Suprapubic skin (tissue), 4 donors: ENCODE measurements around the gene GUCA1A. TPM values are rescaled to one million over a fixed set of nuclear protein-coding genes. Genes with fewer than 3 reads are reported as not detected.
A peak's percentile ranks its signal among the peaks of the same experiment; 100 is the strongest.
"Not testable (repeated sequence)": the region's sequence is repeated elsewhere in the genome, so short reads cannot be mapped to it uniquely, and the experiment has no call there.

Source experiments
- DNase-seq, 2 donors: peaks; one replicate each; pipeline ENCODE4 v3.0.0-alpha.2; 2019; ENCODE audit warnings: low spot score in 2 of 2
- H3K27ac ChIP-seq: fragments of 200-600 bp; sonication (generic); one replicate; pipeline ENCODE4 v1.5.1; 2019
- H3K27me3 ChIP-seq: fragments of 200-600 bp; sonication (generic); one replicate; pipeline ENCODE4 v1.5.1; 2019
- H3K36me3 ChIP-seq: fragments of 200-600 bp; sonication (generic); one replicate; pipeline ENCODE4 v1.5.1; 2019
- H3K4me1 ChIP-seq: fragments of 200-600 bp; sonication (generic); one replicate; pipeline ENCODE4 v1.5.1; 2019
- H3K4me3 ChIP-seq: fragments of 200-600 bp; sonication (generic); one replicate; pipeline ENCODE4 v1.5.1; 2019; ENCODE audit warnings: mild to moderate bottlenecking
- H3K9me3 ChIP-seq: fragments of 200-600 bp; sonication (generic); one replicate; pipeline ENCODE4 v1.5.1; 2019
- EP300 ChIP-seq: sonication (generic); formaldehyde crosslinking; IDR thresholded peaks from one replicate; pipeline ENCODE4 v1.6.1; 2017; ENCODE audit warnings: antibody characterized with exemption
- POLR2A ChIP-seq, 2 donors: fragments of 450-650 bp; IDR thresholded peaks; one replicate each; pipeline ENCODE4 v1.6.1; 2017; ENCODE audit warnings: antibody characterized with exemption in 2 of 2, mild to moderate bottlenecking in 2 of 2, moderate library complexity in 2 of 2
- POLR2AphosphoS5 ChIP-seq, 3 donors: sonication (generic); formaldehyde crosslinking; IDR thresholded peaks; one replicate each; pipeline ENCODE4 v1.6.1; 2017; ENCODE audit warnings: antibody characterized with exemption in 3 of 3
- WGBS: methylation state at CpG from one replicate; pipeline ENCODE4 v1.1.5; 2018; 5-methylcytosine and 5-hydroxymethylcytosine counted together
- total RNA-seq, 4 donors: library from RNA; depleted of rRNA; stranded (reverse); fragments of >200 nt; gene quantifications; one replicate each; pipeline ENCODE4 v1.1.0, GENCODE V29; 2016
- TF ChIP-seq, protein P1 (sequence below), 2 donors: fragments of 200-600 bp in 1 of 2; fragments of 450-650 bp in 1 of 2; sonication (generic) in 1 of 2; IDR thresholded peaks; one replicate each; pipeline ENCODE4 v1.5.1; 2016 to 2019; ENCODE audit warnings: antibody characterized with exemption in 2 of 2, mild to moderate bottlenecking in 1 of 2, moderate library complexity in 1 of 2

Gene GUCA1A
- total RNA-seq, 4 donors from 2014 or later = 0.76 TPM; not detected in 3

DNA sequence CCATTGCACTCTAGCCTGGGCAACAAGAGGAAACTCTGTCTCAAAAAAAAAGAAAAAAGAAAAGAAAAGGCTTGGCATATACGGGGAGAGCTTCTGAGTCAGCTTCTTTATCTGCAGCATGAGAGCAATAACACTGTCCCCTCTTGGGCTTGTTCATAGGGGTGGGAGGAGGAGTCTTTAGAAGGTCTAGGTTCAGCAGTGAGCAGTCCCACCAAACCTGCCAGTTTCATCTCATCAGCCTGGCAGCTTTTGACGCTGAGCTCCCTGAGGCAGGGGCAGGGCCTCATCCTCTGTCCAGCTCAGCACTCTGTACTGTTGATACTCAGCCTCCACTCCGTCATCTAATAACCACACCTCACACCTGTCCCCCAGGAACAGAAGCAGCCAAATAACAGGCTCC is 25.1 kb upstream of the GUCA1A start:
- Histone ChIP-seq H3K36me3 (no peaks in the 10 kb centered on the region), H3K4me1 (peaks cover 10% of the 10 kb centered on the region), H3K9me3 (no peaks in the 10 kb centered on the region), H3K27me3 (no peaks in the 10 kb centered on the region), H3K4me3 (no peak overlapping the region), H3K27ac (no peak overlapping the region)
- 37% methylated on average over 3 of the region's 3 CpGs for WGBS
- TF ChIP-seq POLR2A (IDR thresholded peaks at IDR 0.05) (no peak), POLR2AphosphoS5 (IDR thresholded peaks at IDR 0.05) (no peak), EP300 (no peak)
- TF ChIP-seq, protein P1, sequence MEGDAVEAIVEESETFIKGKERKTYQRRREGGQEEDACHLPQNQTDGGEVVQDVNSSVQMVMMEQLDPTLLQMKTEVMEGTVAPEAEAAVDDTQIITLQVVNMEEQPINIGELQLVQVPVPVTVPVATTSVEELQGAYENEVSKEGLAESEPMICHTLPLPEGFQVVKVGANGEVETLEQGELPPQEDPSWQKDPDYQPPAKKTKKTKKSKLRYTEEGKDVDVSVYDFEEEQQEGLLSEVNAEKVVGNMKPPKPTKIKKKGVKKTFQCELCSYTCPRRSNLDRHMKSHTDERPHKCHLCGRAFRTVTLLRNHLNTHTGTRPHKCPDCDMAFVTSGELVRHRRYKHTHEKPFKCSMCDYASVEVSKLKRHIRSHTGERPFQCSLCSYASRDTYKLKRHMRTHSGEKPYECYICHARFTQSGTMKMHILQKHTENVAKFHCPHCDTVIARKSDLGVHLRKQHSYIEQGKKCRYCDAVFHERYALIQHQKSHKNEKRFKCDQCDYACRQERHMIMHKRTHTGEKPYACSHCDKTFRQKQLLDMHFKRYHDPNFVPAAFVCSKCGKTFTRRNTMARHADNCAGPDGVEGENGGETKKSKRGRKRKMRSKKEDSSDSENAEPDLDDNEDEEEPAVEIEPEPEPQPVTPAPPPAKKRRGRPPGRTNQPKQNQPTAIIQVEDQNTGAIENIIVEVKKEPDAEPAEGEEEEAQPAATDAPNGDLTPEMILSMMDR (IDR thresholded peaks at IDR 0.05) = no peak
- DNase-seq = no peak

DNA sequence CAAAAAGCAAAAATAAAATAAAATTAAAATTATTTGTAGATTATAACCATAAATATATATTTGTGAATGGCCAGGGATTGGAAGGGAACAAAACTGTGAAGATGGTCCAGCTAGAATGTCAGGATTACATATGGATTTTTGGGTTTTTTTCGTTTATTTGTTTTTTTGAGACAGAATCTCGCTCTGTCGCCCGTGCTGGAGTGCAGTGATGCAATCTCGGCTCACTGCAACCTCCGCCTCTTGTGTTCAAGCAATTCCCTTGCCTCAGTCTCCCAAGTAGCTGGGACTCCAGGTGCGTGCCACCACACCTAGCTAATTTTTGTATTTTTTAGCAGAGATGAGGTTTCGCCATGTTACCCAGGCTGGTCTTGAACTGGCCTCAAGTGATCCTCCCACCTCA is 22.9 kb upstream of the GUCA1A start:
- Histone ChIP-seq H3K4me3 (no peak overlapping the region), H3K36me3 (no peaks in the 10 kb centered on the region), H3K9me3 (no peaks in the 10 kb centered on the region), H3K4me1 (peaks cover 13% of the 10 kb centered on the region), H3K27ac (no peak overlapping the region), H3K27me3 (no peaks in the 10 kb centered on the region)
- no peak for DNase-seq
- TF ChIP-seq, protein P1 (IDR thresholded peaks at IDR 0.05) = no peak
- no peak for TF ChIP-seq EP300
- TF ChIP-seq POLR2A (IDR thresholded peaks at IDR 0.05) = no peak
- no peak for TF ChIP-seq POLR2AphosphoS5 (IDR thresholded peaks at IDR 0.05)
- 90% methylated on average over 8 of the region's 8 CpGs for WGBS

DNA sequence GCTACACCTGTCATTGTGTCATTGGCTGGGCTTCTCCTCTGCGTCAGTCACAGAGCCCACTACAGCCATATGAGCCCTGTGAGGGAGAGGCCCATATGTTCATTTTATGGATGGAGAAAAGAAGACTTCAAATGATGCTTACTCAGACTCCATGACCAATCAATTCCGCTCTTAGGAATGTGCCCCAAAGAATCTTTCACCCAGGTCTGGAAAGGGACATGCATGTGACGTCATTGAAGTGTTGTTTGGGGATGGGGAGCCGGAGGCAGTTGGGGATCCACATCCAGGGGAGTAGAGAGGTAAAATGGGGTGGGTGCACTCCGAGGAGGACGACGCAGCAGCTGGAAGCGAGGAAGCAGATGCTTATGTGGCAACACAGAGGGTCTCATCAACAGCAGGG is 21.1 kb upstream of the GUCA1A start:
- H3K9me3 ChIP-seq = no peaks in the 10 kb centered on the region
- H3K4me3 ChIP-seq = no peak overlapping the region
- H3K36me3 ChIP-seq = no peaks in the 10 kb centered on the region
- peaks cover 13% of the 10 kb centered on the region for H3K4me1 ChIP-seq
- WGBS = 75% methylated on average over 8 of the region's 8 CpGs
- no peaks in the 10 kb centered on the region for H3K27me3 ChIP-seq
- no peak for TF ChIP-seq POLR2A (IDR thresholded peaks at IDR 0.05)
- no peak for TF ChIP-seq EP300
- TF ChIP-seq, protein P1 (IDR thresholded peaks at IDR 0.05) = no peak
- no peak for TF ChIP-seq POLR2AphosphoS5 (IDR thresholded peaks at IDR 0.05)
- no peak for DNase-seq
- H3K27ac ChIP-seq = no peak overlapping the region

DNA sequence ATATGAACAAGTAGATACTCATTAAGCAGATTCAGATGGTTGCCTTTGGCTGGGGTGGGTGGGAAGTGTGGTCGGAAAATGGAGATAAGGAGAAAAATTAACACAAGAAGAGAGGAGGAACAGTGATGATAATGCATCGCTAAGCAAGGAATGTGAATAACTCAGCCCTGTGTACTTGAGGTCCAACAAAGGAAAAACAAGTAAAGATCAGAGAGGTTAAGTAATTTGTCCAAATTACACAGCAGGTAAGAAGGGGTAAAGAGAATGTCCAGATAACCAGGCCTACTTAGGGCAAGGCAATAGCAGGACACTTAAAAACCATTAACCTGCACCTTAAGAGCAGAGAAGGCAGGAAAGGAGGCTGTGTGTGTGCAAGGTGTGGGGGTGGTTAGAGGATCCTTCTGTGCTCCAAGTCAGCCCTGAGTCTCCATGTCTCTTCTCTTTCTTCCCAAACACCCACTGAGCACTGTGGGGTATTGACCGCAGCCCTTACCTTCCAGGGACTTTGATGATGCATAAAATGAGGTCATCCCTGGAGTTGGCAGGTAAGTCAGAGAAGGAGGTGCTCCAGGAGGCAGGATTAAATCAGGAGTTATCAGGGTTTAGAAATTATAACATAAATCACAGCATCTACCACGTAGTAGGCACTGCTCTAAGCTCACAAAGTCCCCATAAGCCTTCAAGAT is 20.5 kb upstream of the GUCA1A start:
- not testable (repeated sequence) for H3K36me3 ChIP-seq, DNase-seq, H3K4me3 ChIP-seq, H3K27ac ChIP-seq, H3K9me3 ChIP-seq, H3K27me3 ChIP-seq
- WGBS = 77% methylated on average over 3 of the region's 4 CpGs
- peaks cover 16% of the 10 kb centered on the region for H3K4me1 ChIP-seq

DNA sequence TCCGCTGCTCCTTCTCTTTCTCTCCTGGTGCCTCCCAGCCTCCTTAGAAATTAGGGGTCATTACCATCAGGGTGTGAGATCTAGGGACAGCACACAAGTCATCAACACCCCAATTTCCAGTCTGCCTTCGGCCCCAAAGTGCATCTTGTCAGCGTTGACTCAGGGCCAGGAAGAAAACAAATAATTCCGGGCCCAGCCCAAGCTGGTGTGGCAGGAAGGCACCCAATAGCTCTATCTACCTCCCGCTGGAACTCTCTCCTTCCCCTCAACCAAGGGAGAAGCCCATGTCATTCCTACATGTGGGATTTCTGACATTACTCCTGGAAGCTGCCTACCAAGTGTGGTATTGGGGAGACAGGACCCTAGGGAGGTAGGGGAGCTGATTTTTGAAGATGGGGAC is 19.2 kb upstream of the GUCA1A start:
- no peaks in the 10 kb centered on the region for H3K27me3 ChIP-seq
- no peaks in the 10 kb centered on the region for H3K9me3 ChIP-seq
- peaks cover 23% of the 10 kb centered on the region for H3K4me1 ChIP-seq
- no peak overlapping the region for H3K4me3 ChIP-seq
- WGBS = 66% methylated on average over 5 of the region's 5 CpGs
- TF ChIP-seq POLR2A (IDR thresholded peaks at IDR 0.05) = no peak
- TF ChIP-seq EP300 = no peak
- TF ChIP-seq, protein P1 (IDR thresholded peaks at IDR 0.05) = no peak
- no peak for TF ChIP-seq POLR2AphosphoS5 (IDR thresholded peaks at IDR 0.05)
- H3K36me3 ChIP-seq = no peaks in the 10 kb centered on the region
- no peak for DNase-seq
- H3K27ac ChIP-seq = peak overlapping the region; percentile 29
